Fibroblast of pulmonary artery (primary cell): ENCODE results near the gene STAT3.

Source experiments
- DNase-seq: peaks from one replicate; pipeline ENCODE4 v3.0.0-alpha.2; 2010; ENCODE audit warnings: low read depth
- H3K4me3 ChIP-seq: replicated peaks from 2 replicates; pipeline ENCODE4 v1.5.1; 2011; ENCODE audit warnings: low read depth, mild to moderate bottlenecking, control low read depth, low read length, moderate library complexity
- CTCF ChIP-seq: IDR thresholded peaks from 2 replicates; pipeline ENCODE4 v1.5.1; 2011; ENCODE audit warnings: mild to moderate bottlenecking, control low read depth, low read length, inconsistent platforms; ENCODE audit errors: missing control alignments

STAT3 gene

DNA sequence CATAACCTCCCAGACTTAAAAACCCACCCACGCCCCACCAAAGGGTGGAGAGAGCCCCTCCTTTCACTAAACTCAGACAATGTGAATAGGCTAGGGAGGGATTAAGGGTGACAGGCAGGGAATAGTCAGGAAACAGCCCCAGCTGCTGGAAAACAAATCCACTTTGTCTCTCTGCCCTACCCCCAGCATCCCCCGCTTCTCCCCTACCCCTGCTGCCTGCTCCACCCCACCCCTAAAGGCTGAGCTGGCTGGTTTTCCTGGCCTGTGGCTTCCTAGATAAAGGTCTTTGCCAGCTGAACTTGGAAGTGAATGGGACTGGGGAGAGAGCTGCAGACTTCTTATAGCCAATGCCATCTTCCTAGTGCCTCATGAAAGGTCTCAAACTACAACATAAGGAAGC, 19.8 kb upstream of the STAT3 start:
- peak; percentile 51 for DNase-seq
- no peak overlapping the region for H3K4me3 ChIP-seq
- no peak for TF ChIP-seq CTCF

DNA sequence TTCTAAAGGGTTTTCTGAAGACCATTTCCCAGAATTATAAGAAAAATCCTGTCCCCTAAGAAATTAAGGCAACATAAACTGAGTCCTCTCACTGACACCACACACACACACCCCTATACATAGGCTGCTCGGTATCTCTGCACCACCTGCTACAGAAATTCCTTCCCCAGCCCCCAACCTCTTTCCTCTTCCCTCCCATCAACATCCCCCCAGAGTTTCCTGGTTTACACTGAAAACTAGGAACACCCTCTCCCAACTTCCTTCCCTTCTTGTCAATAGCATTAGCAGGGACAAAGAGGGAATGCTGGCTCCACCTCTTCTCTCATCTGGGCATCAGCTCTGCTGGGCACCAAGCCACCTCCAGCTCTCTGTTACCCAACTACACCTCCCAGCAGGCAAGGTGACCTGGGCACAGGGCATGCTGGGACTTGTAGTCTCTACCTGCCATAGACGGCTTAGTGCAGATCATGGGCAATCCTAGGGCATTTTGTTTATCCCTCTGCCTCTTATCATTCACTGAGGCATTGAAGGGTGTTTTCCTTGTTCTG, 19.1 kb upstream of the STAT3 start:
- no peak overlapping the region for H3K4me3 ChIP-seq
- no peak for TF ChIP-seq CTCF
- DNase-seq = peak; percentile 84

- DNase-seq = no peak
- H3K4me3 ChIP-seq = no peak overlapping the region
- no peak for TF ChIP-seq CTCF
These were observed 18.5 kb upstream of the STAT3 start for GRCh38 chr17:42406615-42407288.

- peak; percentile 75 for TF ChIP-seq CTCF
- no peak overlapping the region for H3K4me3 ChIP-seq
- peak; percentile 80 for DNase-seq
These were observed 17.8 kb upstream of the STAT3 start for GRCh38 chr17:42405963-42406495.

DNA sequence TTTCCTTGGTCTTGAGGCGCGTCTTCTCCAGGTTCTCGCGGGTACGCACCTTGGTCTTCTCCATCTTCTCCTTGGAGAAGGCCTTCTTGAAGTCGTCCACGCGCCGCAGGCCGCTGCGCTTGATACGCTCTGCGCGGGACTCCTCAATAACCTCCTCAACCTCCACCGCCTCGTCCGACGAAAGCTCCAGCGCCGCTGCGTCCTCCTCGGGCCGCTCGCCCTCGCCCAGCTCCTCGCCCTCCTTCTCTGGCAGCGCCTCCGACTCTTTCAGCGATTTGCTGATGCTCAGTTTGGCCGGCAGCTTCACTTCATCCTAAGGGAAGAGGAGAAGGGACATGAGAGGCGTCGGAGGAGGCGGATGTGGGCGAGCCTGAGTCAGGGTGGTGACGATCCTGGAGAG, 16.8 kb upstream of the STAT3 start:
- no peak for DNase-seq
- no peak overlapping the region for H3K4me3 ChIP-seq
- no peak for TF ChIP-seq CTCF

DNA sequence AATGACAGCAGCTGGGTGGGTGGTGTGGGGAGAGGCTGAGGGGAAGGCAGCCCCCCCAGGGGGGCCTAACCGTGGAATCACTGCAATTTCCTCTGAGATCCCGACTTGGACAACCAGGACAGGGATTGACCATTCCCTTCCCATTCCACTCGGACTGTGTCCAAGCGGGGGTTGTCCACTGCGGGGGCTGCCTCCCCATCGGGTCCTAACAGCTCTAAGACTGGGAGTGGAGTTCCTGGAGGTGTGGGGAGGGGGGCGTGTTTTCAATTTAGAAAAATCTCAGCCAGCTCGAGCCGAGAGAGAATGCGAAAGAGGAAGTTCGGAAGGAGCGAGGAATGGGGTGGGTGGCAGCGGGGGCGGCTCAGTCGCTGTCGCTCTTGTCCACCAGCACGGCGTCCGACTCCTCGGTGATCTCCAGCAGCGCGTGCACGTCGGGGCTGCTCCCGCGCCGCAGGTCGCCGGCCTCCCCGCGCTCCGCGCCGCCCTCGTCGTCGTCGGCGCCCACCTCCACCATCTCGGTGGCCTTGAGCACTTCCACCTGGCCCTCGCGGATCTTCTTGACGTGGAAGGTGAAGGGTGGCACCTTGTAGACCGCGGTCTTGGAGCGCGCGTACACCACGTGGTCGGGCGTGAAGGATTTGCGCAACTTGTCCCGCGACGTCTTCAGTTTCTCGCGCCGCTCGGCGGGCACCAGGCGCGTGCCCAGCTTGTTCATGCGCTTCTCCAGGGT, 16.2 kb upstream of the STAT3 start:
- TF ChIP-seq CTCF = no peak
- H3K4me3 ChIP-seq = no peak overlapping the region
- DNase-seq = no peak

- peak; percentile 10 for TF ChIP-seq CTCF
- DNase-seq = no peak
- no peak overlapping the region for H3K4me3 ChIP-seq
These were observed 14.9 kb upstream of the STAT3 start for GRCh38 chr17:42403150-42403549.
